IPS DF 4.7 (cell line): ENCODE measurements around the gene TNNT2.

Experiments
- DNase-seq: peaks from one replicate; pipeline ENCODE4 v3.0.0-alpha.2; 2013; ENCODE audit warnings: low spot score; ENCODE audit errors: extremely low read depth

TNNT2 gene

GRCh38 chr1:201403359-201403758 lies 25.9 kb upstream of the TNNT2 start:
- no peak for DNase-seq

- DNase-seq, result no peak
Observed at GRCh38 chr1:201401700-201402099, 24.2 kb upstream of the TNNT2 start.

- no peak for DNase-seq
Observed at GRCh38 chr1:201400852-201401230, 23.4 kb upstream of the TNNT2 start.

GRCh38 chr1:201400212-201400851 lies 22.9 kb upstream of the TNNT2 start:
- DNase-seq, result no peak

GRCh38 chr1:201399352-201400126 lies 22.1 kb upstream of the TNNT2 start:
- DNase-seq, result no peak

- DNase-seq, result no peak
Observed at GRCh38 chr1:201399018-201399351, 21.5 kb upstream of the TNNT2 start, which contains the start of gene LAD1. Gene LAD1 (minus strand): TSS chr1:201399324. CDS start chr1:201399306, 18 bp downstream.

GRCh38 chr1:201397675-201398074 lies 20.2 kb upstream of the TNNT2 start:
- no peak for DNase-seq

GRCh38 chr1:201396861-201397464 lies 19.5 kb upstream of the TNNT2 start:
- no peak for DNase-seq

GRCh38 chr1:201395936-201396335 lies 18.5 kb upstream of the TNNT2 start:
- no peak for DNase-seq

GRCh38 chr1:201394591-201394990 lies 17.1 kb upstream of the TNNT2 start:
- no peak for DNase-seq

GRCh38 chr1:201393076-201393475 lies 15.6 kb upstream of the TNNT2 start:
- DNase-seq, result no peak

GRCh38 chr1:201391651-201392511 lies 14.4 kb upstream of the TNNT2 start:
- no peak for DNase-seq

- no peak for DNase-seq
Observed at GRCh38 chr1:201391225-201391624, 13.7 kb upstream of the TNNT2 start.

GRCh38 chr1:201389051-201389450 lies 11.6 kb upstream of the TNNT2 start:
- no peak for DNase-seq

- no peak for DNase-seq
Observed at GRCh38 chr1:201386208-201386607, 8.7 kb upstream of the TNNT2 start.

GRCh38 chr1:201385299-201385891 lies 7.9 kb upstream of the TNNT2 start:
- peak; percentile 53 for DNase-seq

- DNase-seq, result no peak
Observed at GRCh38 chr1:201384406-201384782, 6.9 kb upstream of the TNNT2 start.

GRCh38 chr1:201383647-201384405 lies 6.3 kb upstream of the TNNT2 start:
- DNase-seq, result no peak

GRCh38 chr1:201381130-201381529 lies 3.6 kb upstream of the TNNT2 start:
- no peak for DNase-seq

- no peak for DNase-seq
Observed at GRCh38 chr1:201379733-201380242, 2.3 kb upstream of the TNNT2 start.
